ENCODE measurements around the gene EXOG.

- TF ChIP-seq, protein P1, sequence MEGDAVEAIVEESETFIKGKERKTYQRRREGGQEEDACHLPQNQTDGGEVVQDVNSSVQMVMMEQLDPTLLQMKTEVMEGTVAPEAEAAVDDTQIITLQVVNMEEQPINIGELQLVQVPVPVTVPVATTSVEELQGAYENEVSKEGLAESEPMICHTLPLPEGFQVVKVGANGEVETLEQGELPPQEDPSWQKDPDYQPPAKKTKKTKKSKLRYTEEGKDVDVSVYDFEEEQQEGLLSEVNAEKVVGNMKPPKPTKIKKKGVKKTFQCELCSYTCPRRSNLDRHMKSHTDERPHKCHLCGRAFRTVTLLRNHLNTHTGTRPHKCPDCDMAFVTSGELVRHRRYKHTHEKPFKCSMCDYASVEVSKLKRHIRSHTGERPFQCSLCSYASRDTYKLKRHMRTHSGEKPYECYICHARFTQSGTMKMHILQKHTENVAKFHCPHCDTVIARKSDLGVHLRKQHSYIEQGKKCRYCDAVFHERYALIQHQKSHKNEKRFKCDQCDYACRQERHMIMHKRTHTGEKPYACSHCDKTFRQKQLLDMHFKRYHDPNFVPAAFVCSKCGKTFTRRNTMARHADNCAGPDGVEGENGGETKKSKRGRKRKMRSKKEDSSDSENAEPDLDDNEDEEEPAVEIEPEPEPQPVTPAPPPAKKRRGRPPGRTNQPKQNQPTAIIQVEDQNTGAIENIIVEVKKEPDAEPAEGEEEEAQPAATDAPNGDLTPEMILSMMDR (IDR thresholded peaks at IDR 0.05): no peak
- TF ChIP-seq POLR2A (IDR thresholded peaks at IDR 0.05): no peak
Observed at GRCh38 chr3:38560996-38561717, 65.0 kb downstream of the EXOG start.

Data from adrenal gland (tissue), 5 donors.